OCI-LY1 (cell line): ENCODE data around the gene LRTM2.

Experiments used
- EZH2 ChIP-seq: fragments of 200-600 bp; sonication (generic), shearing (Covaris generic); IDR thresholded peaks from 2 replicates; pipeline ENCODE4 v1.8.0; 2017; ENCODE audit warnings: borderline replicate concordance, mixed run types, mild to moderate bottlenecking, antibody characterized with exemption, low read length, moderate library complexity, mixed read lengths
- TF ChIP-seq, protein P1 (sequence below): fragments of 200-600 bp; sonication (generic), shearing (Covaris generic); IDR thresholded peaks from 2 replicates; pipeline ENCODE4 v1.5.1; 2017; ENCODE audit warnings: mild to moderate bottlenecking, antibody characterized with exemption, low read length, moderate library complexity, mixed read lengths

DNA sequence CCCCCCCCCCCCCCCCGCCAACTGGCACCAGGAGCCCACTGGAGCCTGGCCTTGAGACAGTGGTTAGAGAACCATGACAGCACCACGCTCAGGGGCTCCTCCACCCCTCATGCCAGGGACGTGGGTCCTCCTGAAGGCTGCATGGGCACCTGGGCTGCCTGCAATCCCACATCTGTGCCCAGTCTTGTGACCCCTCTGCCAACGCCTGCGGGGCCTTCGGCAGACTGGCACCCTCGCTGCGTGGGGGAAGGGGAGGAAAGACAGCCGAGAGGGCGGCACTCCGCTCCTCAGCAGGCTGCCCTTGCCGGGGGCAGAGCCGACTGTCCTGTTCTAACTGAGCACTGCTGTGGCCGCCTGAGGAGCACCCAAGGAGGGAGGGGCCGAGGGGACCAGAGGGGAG lies 6.0 kb downstream of the LRTM2 start:
- TF ChIP-seq, protein P1, sequence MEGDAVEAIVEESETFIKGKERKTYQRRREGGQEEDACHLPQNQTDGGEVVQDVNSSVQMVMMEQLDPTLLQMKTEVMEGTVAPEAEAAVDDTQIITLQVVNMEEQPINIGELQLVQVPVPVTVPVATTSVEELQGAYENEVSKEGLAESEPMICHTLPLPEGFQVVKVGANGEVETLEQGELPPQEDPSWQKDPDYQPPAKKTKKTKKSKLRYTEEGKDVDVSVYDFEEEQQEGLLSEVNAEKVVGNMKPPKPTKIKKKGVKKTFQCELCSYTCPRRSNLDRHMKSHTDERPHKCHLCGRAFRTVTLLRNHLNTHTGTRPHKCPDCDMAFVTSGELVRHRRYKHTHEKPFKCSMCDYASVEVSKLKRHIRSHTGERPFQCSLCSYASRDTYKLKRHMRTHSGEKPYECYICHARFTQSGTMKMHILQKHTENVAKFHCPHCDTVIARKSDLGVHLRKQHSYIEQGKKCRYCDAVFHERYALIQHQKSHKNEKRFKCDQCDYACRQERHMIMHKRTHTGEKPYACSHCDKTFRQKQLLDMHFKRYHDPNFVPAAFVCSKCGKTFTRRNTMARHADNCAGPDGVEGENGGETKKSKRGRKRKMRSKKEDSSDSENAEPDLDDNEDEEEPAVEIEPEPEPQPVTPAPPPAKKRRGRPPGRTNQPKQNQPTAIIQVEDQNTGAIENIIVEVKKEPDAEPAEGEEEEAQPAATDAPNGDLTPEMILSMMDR: no peak
- TF ChIP-seq EZH2: no peak
